ENCODE data around the gene ATXN10. TPM values are rescaled to one million over a fixed set of nuclear protein-coding genes. Genes with fewer than 3 reads are reported as not detected.

The ATXN10 gene
- total and polyA plus RNA-seq, 2 donors (not counting 1 experiment from before 2014, with no cell fraction given): 164 to 350 TPM

- no peaks in the 10 kb centered on the region for H3K79me2 ChIP-seq (ENCODE audit: control insufficient read depth, insufficient read depth, low read length)
- no peak overlapping the region for H3K4me2 ChIP-seq (ENCODE audit: extremely low read depth, insufficient read depth, low read length)
- TF ChIP-seq EZH2 (IDR thresholded peaks at IDR 0.05; ENCODE audit: low read length, missing control alignments) (no peak), CTCF (conservative IDR thresholded peaks at IDR 0.05 in 1 of 2, IDR thresholded peaks at IDR 0.05 in 1 of 2; ENCODE audit: low read depth in 1 of 2, low read length in 2 of 2) (no peak)
- H4K20me1 ChIP-seq (ENCODE audit: control insufficient read depth, extremely low read depth, insufficient read depth, low read length): no peaks in the 10 kb centered on the region
- no peak for DNase-seq (ENCODE audit: low read depth in 2 of 2)
- no peaks in the 10 kb centered on the region for H3K9me3 ChIP-seq (ENCODE audit: control insufficient read depth, insufficient read depth, low read depth, low read length)
- peaks cover 19% of the 10 kb centered on the region for H3K27me3 ChIP-seq (ENCODE audit: control insufficient read depth, insufficient read depth, low read length)
- H3K9ac ChIP-seq (ENCODE audit: insufficient read depth, low read length): no peak overlapping the region
- no peak overlapping the region for H2AFZ ChIP-seq (ENCODE audit: low read length)
- no peaks in the 10 kb centered on the region for H3K36me3 ChIP-seq (ENCODE audit: control insufficient read depth, insufficient read depth, low read length)
- no peak overlapping the region for H3K4me3 ChIP-seq (replicated peaks in 1 of 4; ENCODE audit: control extremely low read depth in 1 of 4, insufficient read depth in 1 of 4, low read depth in 3 of 4, low read length in 4 of 4)
- H3K27ac ChIP-seq (ENCODE audit: insufficient read depth, low read length): no peak overlapping the region
- H3K4me1 ChIP-seq (ENCODE audit: control insufficient read depth, extremely low read depth, insufficient read depth, low read length): no peaks in the 10 kb centered on the region
Observed at GRCh38 chr22:45884201-45885062, 212.8 kb downstream of the ATXN10 start.

GRCh38 chr22:45885171-45885840, 213.7 kb downstream of the ATXN10 start:
- Histone ChIP-seq H3K4me3 (replicated peaks in 1 of 4; ENCODE audit: control extremely low read depth in 1 of 4, insufficient read depth in 1 of 4, low read depth in 3 of 4, low read length in 4 of 4) (no peak overlapping the region), H3K4me1 (ENCODE audit: control insufficient read depth, extremely low read depth, insufficient read depth, low read length) (peaks cover 4% of the 10 kb centered on the region), H3K27ac (ENCODE audit: insufficient read depth, low read length) (no peak overlapping the region), H3K79me2 (ENCODE audit: control insufficient read depth, insufficient read depth, low read length) (no peaks in the 10 kb centered on the region), H3K9ac (ENCODE audit: insufficient read depth, low read length) (no peak overlapping the region), H3K36me3 (ENCODE audit: control insufficient read depth, insufficient read depth, low read length) (no peaks in the 10 kb centered on the region), H2AFZ (ENCODE audit: low read length) (no peak overlapping the region), H3K9me3 (ENCODE audit: control insufficient read depth, insufficient read depth, low read depth, low read length) (no peaks in the 10 kb centered on the region), H4K20me1 (ENCODE audit: control insufficient read depth, extremely low read depth, insufficient read depth, low read length) (no peaks in the 10 kb centered on the region), H3K4me2 (ENCODE audit: extremely low read depth, insufficient read depth, low read length) (no peak overlapping the region), H3K27me3 (ENCODE audit: control insufficient read depth, insufficient read depth, low read length) (peaks cover 12% of the 10 kb centered on the region)
- DNase-seq (ENCODE audit: low read depth in 2 of 2): no peak
- TF ChIP-seq CTCF (conservative IDR thresholded peaks at IDR 0.05 in 1 of 2, IDR thresholded peaks at IDR 0.05 in 1 of 2; ENCODE audit: low read depth in 1 of 2, low read length in 2 of 2) (no peak), EZH2 (IDR thresholded peaks at IDR 0.05; ENCODE audit: low read length, missing control alignments) (no peak)

GRCh38 chr22:45885941-45886395, 214.3 kb downstream of the ATXN10 start:
- Histone ChIP-seq H3K79me2 (ENCODE audit: control insufficient read depth, insufficient read depth, low read length) (no peaks in the 10 kb centered on the region), H4K20me1 (ENCODE audit: control insufficient read depth, extremely low read depth, insufficient read depth, low read length) (no peaks in the 10 kb centered on the region), H3K4me1 (ENCODE audit: control insufficient read depth, extremely low read depth, insufficient read depth, low read length) (peaks cover 4% of the 10 kb centered on the region), H3K9me3 (ENCODE audit: control insufficient read depth, insufficient read depth, low read depth, low read length) (no peaks in the 10 kb centered on the region), H3K27me3 (ENCODE audit: control insufficient read depth, insufficient read depth, low read length) (peaks cover 6% of the 10 kb centered on the region), H3K27ac (ENCODE audit: insufficient read depth, low read length) (no peak overlapping the region), H3K9ac (ENCODE audit: insufficient read depth, low read length) (no peak overlapping the region), H2AFZ (ENCODE audit: low read length) (no peak overlapping the region), H3K4me2 (ENCODE audit: extremely low read depth, insufficient read depth, low read length) (no peak overlapping the region), H3K36me3 (ENCODE audit: control insufficient read depth, insufficient read depth, low read length) (no peaks in the 10 kb centered on the region), H3K4me3 (replicated peaks in 1 of 4; ENCODE audit: control extremely low read depth in 1 of 4, insufficient read depth in 1 of 4, low read depth in 3 of 4, low read length in 4 of 4) (no peak overlapping the region)
- DNase-seq (ENCODE audit: low read depth in 2 of 2): no peak
- TF ChIP-seq EZH2 (IDR thresholded peaks at IDR 0.05; ENCODE audit: low read length, missing control alignments) (no peak), CTCF (conservative IDR thresholded peaks at IDR 0.05 in 1 of 2, IDR thresholded peaks at IDR 0.05 in 1 of 2; ENCODE audit: low read depth in 1 of 2, low read length in 2 of 2) (no peak)

Data from fibroblast of lung (primary cell).